Measurements from ENCODE around the gene HMCN1. TPM values are rescaled to one million over a fixed set of nuclear protein-coding genes. Genes with fewer than 3 reads are reported as not detected.

HMCN1 gene
- total and polyA plus RNA-seq, 4 donors = 1.5 to 6.8 (median 3.5) TPM

- no peaks in the 10 kb centered on the region for H3K27me3 ChIP-seq (ENCODE audit: control insufficient read depth in 4 of 4, insufficient read depth in 4 of 4, low read length in 3 of 4)
- DNase-seq (ENCODE audit: low spot score) = no peak
- TF ChIP-seq NR2F2 (IDR thresholded peaks at IDR 0.05) = no peak
- TF ChIP-seq, protein P1, sequence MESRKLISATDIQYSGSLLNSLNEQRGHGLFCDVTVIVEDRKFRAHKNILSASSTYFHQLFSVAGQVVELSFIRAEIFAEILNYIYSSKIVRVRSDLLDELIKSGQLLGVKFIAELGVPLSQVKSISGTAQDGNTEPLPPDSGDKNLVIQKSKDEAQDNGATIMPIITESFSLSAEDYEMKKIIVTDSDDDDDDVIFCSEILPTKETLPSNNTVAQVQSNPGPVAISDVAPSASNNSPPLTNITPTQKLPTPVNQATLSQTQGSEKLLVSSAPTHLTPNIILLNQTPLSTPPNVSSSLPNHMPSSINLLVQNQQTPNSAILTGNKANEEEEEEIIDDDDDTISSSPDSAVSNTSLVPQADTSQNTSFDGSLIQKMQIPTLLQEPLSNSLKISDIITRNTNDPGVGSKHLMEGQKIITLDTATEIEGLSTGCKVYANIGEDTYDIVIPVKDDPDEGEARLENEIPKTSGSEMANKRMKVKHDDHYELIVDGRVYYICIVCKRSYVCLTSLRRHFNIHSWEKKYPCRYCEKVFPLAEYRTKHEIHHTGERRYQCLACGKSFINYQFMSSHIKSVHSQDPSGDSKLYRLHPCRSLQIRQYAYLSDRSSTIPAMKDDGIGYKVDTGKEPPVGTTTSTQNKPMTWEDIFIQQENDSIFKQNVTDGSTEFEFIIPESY (IDR thresholded peaks at IDR 0.05) = no peak
- TF ChIP-seq EGR1 (IDR thresholded peaks at IDR 0.05; ENCODE audit: low read depth in 2 of 2) = no peak
- TF ChIP-seq, protein P2, sequence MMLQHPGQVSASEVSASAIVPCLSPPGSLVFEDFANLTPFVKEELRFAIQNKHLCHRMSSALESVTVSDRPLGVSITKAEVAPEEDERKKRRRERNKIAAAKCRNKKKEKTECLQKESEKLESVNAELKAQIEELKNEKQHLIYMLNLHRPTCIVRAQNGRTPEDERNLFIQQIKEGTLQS (IDR thresholded peaks at IDR 0.05) = no peak
- TF ChIP-seq MAX (IDR thresholded peaks at IDR 0.05) = no peak
- no peak for TF ChIP-seq RXRA (IDR thresholded peaks at IDR 0.05)
- TF ChIP-seq CTCF (IDR thresholded peaks at IDR 0.05; ENCODE audit: low read depth, low read length, missing input control) = no peak
- no peak for TF ChIP-seq YY1 (IDR thresholded peaks at IDR 0.05)
- TF ChIP-seq HNF4G (IDR thresholded peaks at IDR 0.05) = no peak
- peaks cover 0 to 14% (median 2%) of the 10 kb centered on the region in 4 donors for H3K36me3 ChIP-seq (ENCODE audit: control insufficient read depth in 4 of 4, insufficient read depth in 3 of 4, low read depth in 1 of 4, low read length in 3 of 4)
- no peaks in the 10 kb centered on the region for H3K9me3 ChIP-seq (ENCODE audit: control insufficient read depth in 4 of 4, low read length in 3 of 4)
- no peaks in the 10 kb centered on the region for H3K4me1 ChIP-seq (ENCODE audit: control insufficient read depth in 4 of 4, insufficient read depth in 4 of 4, low read length in 3 of 4)
- no peak overlapping the region for H3K4me3 ChIP-seq (ENCODE audit: low read depth in 1 of 3, low read length in 3 of 3)
- H3K9ac ChIP-seq (ENCODE audit: low read depth in 1 of 2, low read length in 2 of 2) = no peak overlapping the region
- no peak overlapping the region for H3K27ac ChIP-seq (ENCODE audit: low read depth in 1 of 2, low read length in 2 of 2)
- 88% methylated on average over 2 of the region's 2 CpGs for WGBS
These were observed 412.8 kb downstream of the HMCN1 start for GRCh38 chr1:186146974-186147373.

DNA sequence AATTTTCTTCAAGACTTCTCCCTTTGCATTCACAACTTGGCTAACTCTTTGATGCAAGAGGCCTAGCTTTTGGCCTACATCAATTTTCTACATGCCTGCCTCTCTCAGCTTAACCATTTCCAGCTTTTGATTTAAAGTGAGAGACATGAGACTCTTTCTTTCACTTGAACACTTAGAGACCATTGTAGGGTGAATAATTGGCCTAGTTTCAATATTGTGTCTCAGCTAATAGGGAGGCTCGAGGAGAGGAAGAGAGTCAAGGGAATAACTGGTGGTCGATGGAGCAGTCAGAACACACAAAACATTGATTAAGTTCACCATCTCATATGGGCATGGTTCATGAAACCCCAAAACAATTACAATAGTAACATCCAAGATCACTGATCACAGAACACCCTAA, 415.4 kb downstream of the HMCN1 start:
- Histone ChIP-seq H3K27me3 (ENCODE audit: control insufficient read depth in 4 of 4, insufficient read depth in 4 of 4, low read length in 3 of 4) (no peaks in the 10 kb centered on the region), H3K4me3 (ENCODE audit: low read depth in 1 of 3, low read length in 3 of 3) (no peak overlapping the region), H3K4me1 (ENCODE audit: control insufficient read depth in 4 of 4, insufficient read depth in 4 of 4, low read length in 3 of 4) (no peaks in the 10 kb centered on the region), H3K9me3 (ENCODE audit: control insufficient read depth in 4 of 4, low read length in 3 of 4) (no peaks in the 10 kb centered on the region), H3K9ac (ENCODE audit: low read depth in 1 of 2, low read length in 2 of 2) (no peak overlapping the region), H3K27ac (ENCODE audit: low read depth in 1 of 2, low read length in 2 of 2) (no peak overlapping the region), H3K36me3 (ENCODE audit: control insufficient read depth in 4 of 4, insufficient read depth in 3 of 4, low read depth in 1 of 4, low read length in 3 of 4) (peaks cover 0 to 14% (median 2%) of the 10 kb centered on the region in 4 donors)
- no peak for DNase-seq (ENCODE audit: low spot score)
- 77% methylated on average over 2 of the region's 2 CpGs for WGBS
- TF ChIP-seq SP1 (IDR thresholded peaks at IDR 0.05) = no peak
- no peak for TF ChIP-seq HNF4A (conservative IDR thresholded peaks at IDR 0.05)

GRCh38 chr1:186152227-186152619, 418.0 kb downstream of the HMCN1 start:
- H3K4me3 ChIP-seq (ENCODE audit: low read depth in 1 of 3, low read length in 3 of 3) = no peak overlapping the region
- 65% methylated on average over 3 of the region's 3 CpGs for WGBS
- no peaks in the 10 kb centered on the region for H3K9me3 ChIP-seq (ENCODE audit: control insufficient read depth in 4 of 4, low read length in 3 of 4)
- TF ChIP-seq FOXA1 (IDR thresholded peaks at IDR 0.05) (no peak), HNF4A (conservative IDR thresholded peaks at IDR 0.05) (no peak), RAD21 (IDR thresholded peaks at IDR 0.05) (no peak), GABPA (IDR thresholded peaks at IDR 0.05 in 1 of 2, conservative IDR thresholded peaks at IDR 0.05 in 1 of 2) (no peak)
- no peak overlapping the region for H3K9ac ChIP-seq (ENCODE audit: low read depth in 1 of 2, low read length in 2 of 2)
- no peak overlapping the region for H3K27ac ChIP-seq (ENCODE audit: low read depth in 1 of 2, low read length in 2 of 2)
- no peaks in the 10 kb centered on the region for H3K4me1 ChIP-seq (ENCODE audit: control insufficient read depth in 4 of 4, insufficient read depth in 4 of 4, low read length in 3 of 4)
- peaks cover 0 to 3% (median 0%) of the 10 kb centered on the region in 4 donors for H3K36me3 ChIP-seq (ENCODE audit: control insufficient read depth in 4 of 4, insufficient read depth in 3 of 4, low read depth in 1 of 4, low read length in 3 of 4)
- H3K27me3 ChIP-seq (ENCODE audit: control insufficient read depth in 4 of 4, insufficient read depth in 4 of 4, low read length in 3 of 4) = no peaks in the 10 kb centered on the region
- DNase-seq (ENCODE audit: low spot score) = no peak

Data from liver (tissue), 9 donors.